Stimulated activated CD4-positive, alpha-beta T cell treated with anti-CD3 and anti-CD28 coated beads, TNF-alpha, amount 100 ng/mL, for 1 hour (primary cell): ENCODE results near the gene AOPEP.

Experiments used
- DNase-seq, 3 donors: peaks; one replicate each; pipeline ENCODE4 v3.0.0-alpha.2; 2020; ENCODE audit warnings: low read depth in 3 of 3, low spot score in 1 of 3

The AOPEP gene

DNA sequence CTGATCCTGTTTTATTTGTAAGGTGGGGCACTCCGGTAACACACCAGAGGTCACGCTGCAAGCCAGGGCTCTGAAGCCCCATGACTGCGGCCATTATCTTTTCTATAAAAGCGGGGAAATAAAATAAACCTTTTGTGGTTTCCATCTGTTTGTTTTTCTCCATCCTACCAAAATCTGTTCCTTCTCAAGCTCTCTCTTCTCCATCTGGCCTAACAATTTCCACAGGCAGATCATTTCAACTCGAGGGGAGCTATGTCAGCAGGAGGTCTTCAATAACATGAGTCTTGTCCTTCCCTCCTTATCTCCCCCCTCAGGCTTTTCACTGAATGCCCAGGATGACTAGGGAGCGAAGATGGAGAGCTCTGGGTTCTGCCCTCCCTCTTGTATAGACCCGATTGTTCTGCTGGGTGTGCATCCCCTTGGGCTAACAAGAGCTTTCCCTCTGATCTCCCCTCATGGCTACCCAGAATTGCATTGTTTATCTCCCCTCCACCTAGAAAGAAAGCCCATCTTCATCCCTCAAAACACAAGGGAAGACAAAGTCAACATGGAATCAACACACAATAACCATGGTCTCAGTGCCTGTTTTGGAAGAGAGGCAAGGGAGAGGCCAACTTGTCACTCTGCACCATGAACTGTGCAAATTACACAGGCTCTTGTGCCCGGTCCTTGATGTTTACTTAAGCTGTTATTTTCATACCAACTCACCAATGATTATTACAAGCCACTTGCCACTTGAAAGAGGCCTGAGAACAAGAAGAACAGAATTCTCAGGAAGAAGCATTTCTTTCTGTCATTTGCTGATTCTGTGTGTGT lies 403.2 kb downstream of the AOPEP start:
- DNase-seq: no peak

DNA sequence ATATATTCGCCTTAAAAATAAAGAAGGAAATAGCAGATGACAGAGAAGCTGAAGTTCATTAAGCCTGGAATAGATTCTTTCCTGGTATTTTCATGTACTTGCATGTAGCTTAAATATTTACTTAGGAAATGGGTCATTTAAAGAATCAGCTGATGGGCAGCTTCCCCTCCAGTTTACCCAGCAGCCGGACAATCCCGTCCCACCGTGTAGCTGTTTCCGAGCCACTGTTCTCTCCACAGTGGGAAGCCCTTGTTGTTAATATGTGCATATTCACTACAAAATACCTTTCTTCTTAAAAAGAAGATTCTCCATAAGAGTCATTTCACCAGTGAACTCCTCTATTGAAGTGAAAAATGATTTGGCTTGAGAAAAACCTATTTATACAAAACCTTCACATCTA lies 404.0 kb downstream of the AOPEP start:
- no peak for DNase-seq

DNA sequence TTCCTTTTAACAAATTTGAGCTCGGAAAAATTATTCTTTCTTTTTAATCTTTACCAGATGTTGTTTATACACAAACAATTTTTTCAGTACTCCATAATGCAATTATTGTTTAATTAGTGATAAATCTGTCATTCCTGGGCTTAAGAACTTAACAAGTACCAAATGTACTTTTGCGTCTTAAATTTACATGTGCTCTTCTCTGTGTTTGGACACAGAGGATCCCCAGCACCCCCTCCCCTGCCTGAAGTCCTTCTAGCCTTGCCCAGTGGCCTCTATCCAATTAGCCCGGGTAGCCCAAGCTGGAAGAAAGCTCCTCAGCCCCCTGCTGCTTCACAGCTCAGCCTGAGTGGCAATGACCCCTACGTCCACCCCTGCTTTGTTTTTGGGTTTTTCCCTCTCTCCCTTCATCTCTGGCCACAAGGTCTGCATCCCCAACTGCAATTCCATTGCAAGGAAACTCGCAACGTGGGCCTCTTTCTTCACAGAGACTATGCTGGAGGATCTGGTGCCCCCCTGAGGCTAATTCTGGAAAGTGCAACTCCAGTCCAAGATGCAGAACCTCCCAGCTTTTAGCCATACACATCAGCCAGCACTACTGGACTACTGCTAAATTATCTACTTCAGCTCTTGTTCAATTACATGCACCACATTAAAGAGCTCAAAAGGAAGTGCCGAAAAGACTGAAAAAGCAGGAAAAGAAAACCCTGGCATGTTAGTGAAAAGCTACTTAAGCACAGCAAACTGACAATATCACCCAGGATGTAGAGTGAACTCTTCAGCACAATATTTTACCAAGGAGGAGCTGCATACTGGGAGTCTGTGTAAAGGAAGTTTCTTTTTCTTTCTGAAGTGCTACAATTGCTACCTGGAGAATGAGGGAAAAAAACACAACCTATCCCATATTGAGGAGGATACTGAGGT lies 404.8 kb downstream of the AOPEP start:
- DNase-seq: peak in 2 of 3 donors; percentile 1 to 28

GRCh38 chr9:95132366-95133324 lies 406.1 kb downstream of the AOPEP start:
- DNase-seq: no peak

DNA sequence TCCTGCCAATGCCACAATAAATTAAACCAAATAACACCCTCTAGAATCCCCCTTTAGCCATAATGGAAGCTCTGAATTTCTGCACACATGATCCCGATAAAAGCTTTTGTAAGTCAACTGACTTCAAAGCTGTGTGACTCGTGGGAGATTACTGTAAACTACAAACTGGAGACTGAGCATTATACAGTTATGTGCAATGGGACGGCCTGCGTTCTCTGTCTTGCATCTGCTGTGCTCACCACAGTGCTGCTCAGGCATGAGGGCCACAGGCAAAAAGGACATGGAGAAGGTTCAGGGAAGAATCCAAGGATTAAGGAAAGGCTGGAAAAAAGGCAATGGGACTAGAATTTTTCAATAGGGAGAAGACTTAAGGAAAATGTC lies 406.8 kb downstream of the AOPEP start:
- DNase-seq: no peak

- no peak for DNase-seq
Measured at GRCh38 chr9:95134457-95134881, 408.0 kb downstream of the AOPEP start.

DNA sequence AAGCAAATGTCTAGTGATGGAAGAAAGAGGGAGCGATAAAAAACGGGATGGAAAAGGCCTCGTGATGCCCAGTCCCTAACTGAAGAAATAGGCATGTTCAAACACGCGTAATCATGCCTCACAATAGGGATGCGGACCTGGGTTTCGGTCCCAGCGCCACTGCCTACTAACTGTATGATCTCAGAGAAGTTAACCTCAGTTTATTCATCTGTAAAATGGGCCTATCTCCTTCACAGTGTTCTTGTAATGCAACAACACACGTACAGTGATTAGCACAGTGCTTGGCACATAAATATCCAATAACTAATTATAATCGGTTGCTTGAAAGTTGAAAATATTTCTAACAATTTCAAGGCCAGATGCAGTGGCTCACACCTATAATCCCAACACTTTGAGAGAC lies 409.3 kb downstream of the AOPEP start:
- DNase-seq: no peak
